AG04450 (cell line): ENCODE measurements around the gene ZDHHC9. TPM values are rescaled to one million over a fixed set of nuclear protein-coding genes. Genes with fewer than 3 reads are reported as not detected.

Experiments used
- CTCF ChIA-PET: fragments of 300-600, 350-600 bp; formaldehyde crosslinking; extraction: SDS; loops from one replicate; lab custom pipeline; 2022; ENCODE audit warnings: antibody characterized with exemption, inconsistent platforms; lab: Charles Lee
- POLR2A ChIA-PET: fragments of 350-600 bp; formaldehyde crosslinking; extraction: SDS; loops from one replicate; lab custom pipeline; 2021; ENCODE audit warnings: antibody characterized with exemption, inconsistent platforms; lab: Yijun Ruan, JAX
- DNase-seq: peaks from one replicate; pipeline ENCODE4 v3.0.0-alpha.2; 2011; ENCODE audit warnings: low read depth, low spot score
- H3K27ac ChIP-seq: one replicate; pipeline ENCODE4 v1.5.1; 2012; ENCODE audit warnings: low read depth, low read length, control low read depth
- H3K27me3 ChIP-seq: one replicate; pipeline ENCODE4 v1.6.0; 2012; ENCODE audit warnings: low read length; ENCODE audit not compliant: control insufficient read depth, insufficient read depth
- H3K4me3 ChIP-seq: 2 replicates; pipeline ENCODE4 v1.5.1; 2011; ENCODE audit warnings: mild to moderate bottlenecking, low read depth, low read length, control low read depth
- H3K9me3 ChIP-seq: 2 replicates; pipeline ENCODE4 v1.5.1; 2012; ENCODE audit warnings: low read length; ENCODE audit not compliant: control insufficient read depth, insufficient read depth
- polyA plus RNA-seq: library from polyadenylated mRNA; depleted of rRNA; stranded (reverse); fragments of >200 nt; gene quantifications from 2 replicates; pipeline ENCODE4 v1.2.3, GENCODE V29; 2011
- TF ChIP-seq, protein P1 (sequence below): IDR thresholded peaks from 2 replicates; pipeline ENCODE4 v1.5.1; 2011; ENCODE audit warnings: low read depth, low read length, control low read depth, inconsistent platforms

Gene ZDHHC9
- polyA plus RNA-seq, 1 experiment = 46.0 TPM

DNA sequence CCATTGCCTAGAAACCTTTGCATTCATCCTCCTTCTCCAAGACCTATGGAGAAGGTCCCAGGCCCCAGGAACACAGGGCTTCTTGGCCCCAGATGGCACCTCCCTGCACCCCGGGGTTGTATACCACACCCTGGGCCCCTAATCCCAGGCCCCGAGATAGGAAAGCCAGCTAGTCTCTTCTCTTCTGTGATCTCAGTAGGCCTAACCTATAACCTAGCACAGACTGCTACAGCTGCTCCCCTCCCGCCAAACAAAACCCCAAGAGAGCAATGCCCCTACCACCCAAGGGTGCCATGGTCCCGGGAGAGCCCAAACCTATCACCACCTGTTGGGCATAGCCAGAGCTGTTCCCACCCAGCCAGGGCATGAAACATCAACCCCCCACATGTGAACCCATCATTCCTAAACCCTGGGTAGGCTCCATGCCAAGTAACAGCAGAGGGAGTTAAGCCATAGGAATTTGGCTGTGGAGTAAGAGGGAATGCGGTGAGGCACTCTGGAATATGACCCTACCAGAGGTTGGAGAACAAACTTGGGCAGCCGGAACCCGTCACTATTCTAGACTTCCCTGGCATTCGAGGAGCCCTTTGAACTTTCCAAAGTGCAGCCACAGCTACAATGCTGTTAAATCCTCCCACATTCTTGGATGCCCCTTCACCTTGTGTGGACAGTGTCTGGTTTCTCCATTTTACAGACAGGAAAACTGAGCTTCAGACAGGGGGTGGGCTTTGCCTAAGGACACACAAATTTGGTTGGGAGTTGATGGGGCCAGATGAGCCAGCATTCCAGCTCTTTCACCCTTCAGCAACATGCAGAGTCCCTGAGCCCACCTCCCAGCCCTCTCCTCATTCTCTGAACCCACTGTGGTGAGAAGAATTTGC, 74.9 kb downstream of the ZDHHC9 start:
- ChIA-PET POLR2A (interaction anchor here (0.5 kb wide), 1 partner anchor 41 kb away, joined by 3 read pairs; no protein-coding TSS in a partner anchor), CTCF (no interaction called here)
- Histone ChIP-seq H3K9me3 (no peaks in the 10 kb centered on the region), H3K27ac (no peak overlapping the region), H3K27me3 (no peaks in the 10 kb centered on the region), H3K4me3 (no peak overlapping the region)
- TF ChIP-seq, protein P1, sequence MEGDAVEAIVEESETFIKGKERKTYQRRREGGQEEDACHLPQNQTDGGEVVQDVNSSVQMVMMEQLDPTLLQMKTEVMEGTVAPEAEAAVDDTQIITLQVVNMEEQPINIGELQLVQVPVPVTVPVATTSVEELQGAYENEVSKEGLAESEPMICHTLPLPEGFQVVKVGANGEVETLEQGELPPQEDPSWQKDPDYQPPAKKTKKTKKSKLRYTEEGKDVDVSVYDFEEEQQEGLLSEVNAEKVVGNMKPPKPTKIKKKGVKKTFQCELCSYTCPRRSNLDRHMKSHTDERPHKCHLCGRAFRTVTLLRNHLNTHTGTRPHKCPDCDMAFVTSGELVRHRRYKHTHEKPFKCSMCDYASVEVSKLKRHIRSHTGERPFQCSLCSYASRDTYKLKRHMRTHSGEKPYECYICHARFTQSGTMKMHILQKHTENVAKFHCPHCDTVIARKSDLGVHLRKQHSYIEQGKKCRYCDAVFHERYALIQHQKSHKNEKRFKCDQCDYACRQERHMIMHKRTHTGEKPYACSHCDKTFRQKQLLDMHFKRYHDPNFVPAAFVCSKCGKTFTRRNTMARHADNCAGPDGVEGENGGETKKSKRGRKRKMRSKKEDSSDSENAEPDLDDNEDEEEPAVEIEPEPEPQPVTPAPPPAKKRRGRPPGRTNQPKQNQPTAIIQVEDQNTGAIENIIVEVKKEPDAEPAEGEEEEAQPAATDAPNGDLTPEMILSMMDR = no peak
- DNase-seq = no peak

GRCh38 chrX:129768186-129768585, 75.5 kb downstream of the ZDHHC9 start:
- POLR2A ChIA-PET = no interaction called here
- H3K27me3 ChIP-seq = no peaks in the 10 kb centered on the region
- CTCF ChIA-PET = no interaction called here
- no peak for DNase-seq
- H3K27ac ChIP-seq = no peak overlapping the region
- no peak overlapping the region for H3K4me3 ChIP-seq
- TF ChIP-seq, protein P1 = no peak
- H3K9me3 ChIP-seq = no peaks in the 10 kb centered on the region

DNA sequence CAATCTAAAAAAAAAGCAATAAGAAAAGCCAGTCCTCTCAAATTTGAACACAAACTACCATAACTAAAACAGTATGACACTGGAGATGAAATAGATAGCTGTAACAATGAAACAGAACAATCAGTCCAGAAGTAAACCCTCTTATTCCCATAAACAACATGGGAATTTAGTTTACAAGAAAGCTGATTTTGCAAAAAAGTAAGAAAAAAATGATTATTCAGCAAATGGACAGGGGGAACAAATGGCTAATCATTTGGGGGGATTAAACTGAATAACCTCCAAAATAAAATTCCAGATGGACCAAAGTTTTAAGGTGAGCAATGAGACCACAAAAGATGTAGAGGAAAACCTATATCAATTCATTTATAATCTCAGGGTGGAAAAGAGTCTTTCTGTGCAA, 80.0 kb downstream of the ZDHHC9 start:
- CTCF ChIA-PET = no interaction called here

DNA sequence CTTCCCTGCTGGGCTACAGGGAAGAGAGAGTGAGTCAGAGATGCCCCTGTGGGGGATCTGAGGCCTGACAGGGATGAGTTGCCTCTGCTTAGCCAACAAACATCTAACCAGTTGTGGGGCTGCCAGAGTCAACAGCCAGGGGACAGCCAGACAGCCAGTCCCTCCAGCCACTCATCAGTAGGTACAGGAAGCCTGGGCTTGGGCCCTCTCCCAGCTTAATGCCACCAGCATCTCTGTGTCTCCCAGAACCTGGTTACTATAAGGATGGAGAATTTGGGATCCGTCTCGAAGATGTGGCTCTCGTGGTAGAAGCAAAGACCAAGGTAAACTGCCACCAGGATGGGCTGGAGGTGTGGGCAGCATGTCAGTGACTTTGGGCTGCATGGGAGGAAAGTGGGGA, 81.2 kb downstream of the ZDHHC9 start:
- POLR2A ChIA-PET = no interaction called here
- no peak overlapping the region for H3K4me3 ChIP-seq
- no peak overlapping the region for H3K27ac ChIP-seq
- H3K27me3 ChIP-seq = no peaks in the 10 kb centered on the region
- TF ChIP-seq, protein P1 = no peak
- no peaks in the 10 kb centered on the region for H3K9me3 ChIP-seq
- DNase-seq = no peak
- CTCF ChIA-PET = no interaction called here

More for the DNA sequence above, 80.0 kb downstream of the ZDHHC9 start:
- Histone ChIP-seq H3K27me3 (no peaks in the 10 kb centered on the region), H3K27ac (no peak overlapping the region), H3K4me3 (no peak overlapping the region), H3K9me3 (no peaks in the 10 kb centered on the region)
- DNase-seq = no peak
- TF ChIP-seq, protein P1 = no peak
- POLR2A ChIA-PET = no interaction called here

DNA sequence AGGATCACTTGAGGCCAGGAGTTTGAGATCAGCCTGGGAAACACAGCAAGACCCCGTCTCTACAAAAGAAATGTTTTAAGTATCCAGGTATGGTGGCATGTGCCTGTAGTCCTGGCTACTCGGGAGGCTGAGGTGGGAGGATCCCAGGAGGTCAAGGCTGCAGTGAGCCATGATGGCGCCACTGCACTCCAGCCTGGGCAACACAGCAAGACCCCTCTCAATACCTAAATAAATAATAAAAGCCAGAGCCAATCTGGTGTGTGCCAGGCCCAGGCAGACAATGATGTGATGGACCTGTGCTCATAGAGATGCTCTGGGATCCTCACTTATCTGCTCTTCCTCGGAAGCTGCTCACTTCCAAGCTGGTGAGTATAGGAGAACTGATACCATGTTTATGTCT, 82.1 kb downstream of the ZDHHC9 start:
- no peak for DNase-seq
- ChIA-PET CTCF (no interaction called here), POLR2A (no interaction called here)
- TF ChIP-seq, protein P1 = no peak
- Histone ChIP-seq H3K27ac (no peak overlapping the region), H3K27me3 (no peaks in the 10 kb centered on the region), H3K9me3 (no peaks in the 10 kb centered on the region), H3K4me3 (no peak overlapping the region)
